LNCAP (cell line): ENCODE measurements around the gene ARMC8.

Experiments
- CTCF ChIP-seq: fragments of 450-650 bp; IDR thresholded peaks from 2 replicates; pipeline ENCODE4 v1.5.1; 2017; ENCODE audit warnings: mild to moderate bottlenecking

ARMC8 gene

GRCh38 chr3:138296639-138297038 lies 109.5 kb downstream of the ARMC8 start:
- TF ChIP-seq CTCF, result no peak

- no peak for TF ChIP-seq CTCF
Observed at GRCh38 chr3:138297059-138297607, 110.0 kb downstream of the ARMC8 start.

GRCh38 chr3:138297876-138298275 lies 110.8 kb downstream of the ARMC8 start:
- TF ChIP-seq CTCF, result no peak

GRCh38 chr3:138300647-138301046 lies 113.5 kb downstream of the ARMC8 start:
- TF ChIP-seq CTCF, result no peak

- no peak for TF ChIP-seq CTCF
Observed at GRCh38 chr3:138303474-138303873, 116.4 kb downstream of the ARMC8 start.

- no peak for TF ChIP-seq CTCF
Observed at GRCh38 chr3:138307899-138308298, 120.8 kb downstream of the ARMC8 start.

GRCh38 chr3:138308783-138309182 lies 121.7 kb downstream of the ARMC8 start:
- TF ChIP-seq CTCF, result no peak

- no peak for TF ChIP-seq CTCF
Observed at GRCh38 chr3:138310494-138310893, 123.4 kb downstream of the ARMC8 start.
